GM21367 (cell line): ENCODE data around the gene TBC1D24.
"Not testable (repeated sequence)": the region's sequence is repeated elsewhere in the genome, so short reads cannot be mapped to it uniquely, and the experiment has no call there.

Source experiments
- ATAC-seq: cut with Tn5 transposase; IDR thresholded peaks from one replicate; pipeline ENCODE4 v1.9.1; 2021; ENCODE audit not compliant: unreplicated experiment

Gene TBC1D24

DNA sequence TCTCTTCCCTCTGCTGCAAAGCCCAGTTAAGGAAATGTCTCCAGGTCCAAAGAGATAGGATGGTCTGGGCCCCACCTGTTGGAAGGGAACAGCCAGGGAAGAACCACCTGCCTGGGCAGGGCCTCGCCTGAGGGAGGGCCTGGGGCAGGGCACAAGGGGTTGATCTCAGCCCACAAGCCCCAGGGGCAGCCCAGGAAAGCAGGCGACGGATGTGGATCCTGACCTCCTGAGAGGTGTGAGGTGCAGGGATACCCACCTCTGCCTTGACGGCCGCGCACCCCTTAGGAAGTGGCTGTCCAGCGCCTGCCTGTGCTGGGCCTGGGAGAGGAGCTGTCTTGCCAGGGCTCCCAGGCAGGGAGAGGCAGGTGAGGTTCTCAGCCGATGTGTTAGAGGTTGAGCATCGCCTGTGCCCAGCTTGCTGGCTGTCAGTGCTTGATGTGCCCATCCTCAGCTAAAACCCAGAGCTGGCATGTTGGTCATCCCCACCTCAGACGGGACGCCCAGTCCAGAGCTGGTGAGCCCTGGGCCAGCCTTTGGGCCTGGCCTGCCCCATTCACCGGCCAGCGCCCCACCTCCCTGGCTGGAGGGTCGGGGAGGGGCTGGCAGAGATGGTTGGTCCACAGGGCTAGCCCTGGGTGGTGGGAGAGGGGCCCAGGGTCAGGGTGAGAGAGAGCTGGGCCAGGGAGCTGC is 55.8 kb downstream of the TBC1D24 start:
- no peak for ATAC-seq

DNA sequence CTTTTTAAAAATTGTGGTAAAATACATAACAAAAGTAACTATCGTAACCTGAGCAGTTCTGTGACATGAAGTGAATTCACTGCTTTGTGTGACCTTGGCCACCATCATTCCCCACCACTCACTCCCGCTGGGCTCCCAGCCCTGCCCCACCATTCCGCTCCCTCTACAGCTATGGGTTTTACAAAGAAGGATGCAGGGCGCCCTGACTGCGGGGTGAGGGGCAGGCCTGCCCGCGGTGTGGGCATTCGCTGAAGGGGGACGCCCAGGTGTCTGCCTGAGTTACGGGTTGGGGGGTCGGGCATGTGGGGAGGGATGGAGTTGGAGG is 56.4 kb downstream of the TBC1D24 start, which contains the start of gene CEMP1:
Gene CEMP1 (minus strand): TSS at position 38 of the 325 bp plus-strand sequence. CDS start 335 bp downstream, outside the sequence.
- no peak for ATAC-seq

- ATAC-seq, result peak; percentile 78
Observed at GRCh38 chr16:2531696-2532493, 57.0 kb downstream of the TBC1D24 start.

- no peak for ATAC-seq
Observed at GRCh38 chr16:2532494-2533141, 57.7 kb downstream of the TBC1D24 start.

GRCh38 chr16:2533142-2533755 is 58.3 kb downstream of the TBC1D24 start:
- not testable (repeated sequence) for ATAC-seq

GRCh38 chr16:2533912-2534311 is 59.0 kb downstream of the TBC1D24 start:
- no peak for ATAC-seq

DNA sequence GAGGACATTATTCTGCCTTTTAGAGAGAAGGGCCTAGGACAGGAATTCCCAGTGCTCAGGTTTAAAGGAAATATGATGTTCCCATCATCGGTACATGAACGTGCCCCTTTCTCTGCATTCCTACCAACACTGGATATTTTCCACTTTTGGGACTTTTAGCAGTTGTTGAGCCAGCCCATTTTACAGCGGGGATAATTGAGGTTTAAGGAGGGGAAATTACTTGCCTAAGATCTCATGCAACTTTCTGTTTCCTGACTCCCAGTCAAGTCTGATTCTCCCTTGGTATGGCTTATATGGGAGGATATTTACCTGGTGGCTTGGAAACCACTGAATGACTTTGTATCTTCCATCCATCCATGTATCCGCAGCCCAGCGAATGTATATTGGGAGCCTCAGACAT is 59.4 kb downstream of the TBC1D24 start:
- not testable (repeated sequence) for ATAC-seq

DNA sequence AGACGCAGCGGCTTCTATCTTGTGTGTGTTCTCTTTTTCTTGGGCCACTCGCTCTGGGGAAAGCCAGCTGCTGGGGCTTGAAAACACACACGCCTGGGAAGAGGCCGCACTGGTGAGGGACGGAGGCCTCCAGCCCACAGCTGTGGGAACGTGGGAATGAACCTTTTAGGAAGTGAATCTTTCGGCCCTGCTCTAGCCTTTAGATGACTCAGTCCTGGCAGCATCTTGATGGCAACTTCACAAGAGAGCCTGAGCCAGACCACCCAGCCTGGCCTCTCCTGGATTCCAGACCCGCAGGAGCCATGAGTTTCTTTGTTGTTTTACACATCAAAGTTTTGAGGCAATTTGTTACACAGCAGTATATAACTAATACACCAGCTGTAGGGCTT is 60.7 kb downstream of the TBC1D24 start:
- no peak for ATAC-seq

- peak; percentile 81 for ATAC-seq
Observed at GRCh38 chr16:2537451-2538379, 62.8 kb downstream of the TBC1D24 start, which contains the start of gene PDPK1. Gene PDPK1 (plus strand): TSS chr16:2538021. CDS start chr16:2538113, 92 bp downstream.

DNA sequence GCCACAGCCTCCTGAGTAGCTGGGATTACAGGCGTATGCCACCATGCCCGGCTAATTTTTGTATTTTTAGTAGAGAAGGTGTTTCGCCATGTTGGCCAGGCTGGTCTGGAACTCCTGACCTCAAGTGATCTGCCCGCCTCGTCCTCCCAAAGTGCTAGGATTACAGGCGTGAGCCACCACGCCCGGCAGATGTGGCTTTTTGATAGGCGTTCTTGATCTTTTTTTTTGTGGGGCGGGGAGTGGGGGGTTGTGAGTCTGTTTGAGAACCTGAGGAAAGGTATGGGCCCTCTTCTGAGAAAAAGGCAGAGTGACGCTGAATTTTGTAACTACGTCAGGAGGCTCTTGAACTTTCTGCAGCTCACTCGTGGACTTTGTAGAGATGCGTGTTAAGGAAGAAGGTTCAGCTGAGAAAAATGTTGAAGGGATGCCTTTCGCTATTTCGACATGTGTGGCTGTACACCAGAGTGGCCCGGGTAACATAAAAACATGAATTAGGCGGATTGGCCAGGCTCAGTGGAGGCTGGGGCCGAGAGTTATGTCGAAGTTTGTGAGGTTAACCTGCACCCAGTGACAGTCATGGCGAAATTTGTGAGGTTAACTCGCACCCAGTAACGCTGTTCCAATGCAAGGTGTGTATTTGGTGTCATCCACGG is 64.4 kb downstream of the TBC1D24 start:
- not testable (repeated sequence) for ATAC-seq

DNA sequence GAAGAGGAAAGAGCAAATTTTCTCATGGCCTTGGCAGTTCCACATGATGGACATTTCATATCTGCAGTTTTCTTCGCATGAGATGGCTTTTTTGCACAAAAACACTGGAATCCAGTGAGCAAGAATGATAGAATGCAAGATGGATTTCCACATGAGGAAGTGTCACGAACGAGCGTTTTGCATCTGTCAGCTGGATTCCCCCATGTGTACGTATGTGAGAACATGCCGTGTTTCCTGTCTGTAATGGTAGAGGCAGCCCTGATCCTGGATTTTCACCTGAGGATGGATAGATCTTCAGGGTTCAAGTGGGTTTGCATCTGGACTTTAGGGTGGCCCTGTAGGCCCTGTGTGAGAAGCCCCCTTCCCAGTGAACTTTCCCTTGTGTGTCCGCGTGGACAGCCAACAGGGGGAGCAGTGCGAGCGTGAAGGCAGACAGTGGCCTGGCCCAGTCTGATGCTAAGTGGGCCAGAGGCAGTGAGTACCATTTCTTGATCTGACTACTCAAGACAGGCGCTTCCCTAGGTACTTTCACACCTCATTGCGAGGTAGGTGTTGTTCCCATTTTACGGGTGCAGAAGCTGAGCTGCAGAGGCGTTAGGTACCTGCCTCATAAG is 65.0 kb downstream of the TBC1D24 start:
- not testable (repeated sequence) for ATAC-seq

- not testable (repeated sequence) for ATAC-seq
Observed at GRCh38 chr16:2540912-2541311, 66.0 kb downstream of the TBC1D24 start.

GRCh38 chr16:2541409-2541808 is 66.5 kb downstream of the TBC1D24 start:
- not testable (repeated sequence) for ATAC-seq

GRCh38 chr16:2543771-2544170 is 68.8 kb downstream of the TBC1D24 start:
- ATAC-seq, result not testable (repeated sequence)

- ATAC-seq, result not testable (repeated sequence)
Observed at GRCh38 chr16:2550283-2550878, 75.5 kb downstream of the TBC1D24 start.

DNA sequence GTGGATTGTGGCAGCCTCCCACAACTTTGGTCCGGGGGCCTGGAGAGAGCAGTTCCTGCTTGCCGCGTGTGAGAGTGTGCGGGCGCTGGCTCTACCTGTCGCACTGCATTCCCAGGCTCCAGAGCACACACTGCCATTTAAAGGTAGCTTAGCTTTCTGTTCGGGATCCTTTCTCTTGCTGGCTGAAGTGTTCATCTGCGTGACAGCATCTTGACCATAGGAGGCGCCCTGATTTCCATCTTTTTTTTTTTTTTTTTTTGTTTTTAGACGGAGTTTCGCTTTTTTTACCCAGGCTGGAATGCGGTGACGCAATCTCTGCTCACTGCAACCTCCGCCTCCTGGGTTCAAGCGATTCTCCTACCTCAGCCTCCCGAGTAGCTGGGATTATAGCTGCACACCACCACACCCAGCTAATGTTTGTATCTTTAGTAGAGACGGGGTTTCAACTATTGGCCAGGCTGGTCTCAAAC is 76.5 kb downstream of the TBC1D24 start:
- not testable (repeated sequence) for ATAC-seq

GRCh38 chr16:2554709-2555425 is 79.9 kb downstream of the TBC1D24 start:
- ATAC-seq, result not testable (repeated sequence)
